Measurements from ENCODE around the gene AMELY.
"Not testable (repeated sequence)": the region's sequence is repeated elsewhere in the genome, so short reads cannot be mapped to it uniquely, and the experiment has no call there.

The AMELY gene

GRCh38 chrY:6907591-6907990 is 4.0 kb downstream of the AMELY start:
- no peaks in the 10 kb centered on the region for H3K4me1 Mint-ChIP-seq
- no peak overlapping the region for H3K27ac Mint-ChIP-seq
- DNase-seq (ENCODE audit: low spot score in 2 of 2) (no peak), ATAC-seq (ENCODE audit: low read depth) (no peak)
- H3K4me3 Mint-ChIP-seq: no peak overlapping the region
- H3K9me3 Mint-ChIP-seq: peaks cover 3% of the 10 kb centered on the region
- no peaks in the 10 kb centered on the region for H3K36me3 Mint-ChIP-seq
- H3K27me3 Mint-ChIP-seq: peaks cover 2% of the 10 kb centered on the region

- not testable (repeated sequence) for ATAC-seq (ENCODE audit: low read depth); H3K27ac Mint-ChIP-seq; H3K9me3 Mint-ChIP-seq; H3K27me3 Mint-ChIP-seq; H3K36me3 Mint-ChIP-seq; DNase-seq (ENCODE audit: low spot score in 2 of 2); H3K4me3 Mint-ChIP-seq; H3K4me1 Mint-ChIP-seq
These were observed 9.4 kb downstream of the AMELY start for GRCh38 chrY:6902116-6902515.

GRCh38 chrY:6895236-6895635 is 16.3 kb downstream of the AMELY start:
- Mint-ChIP-seq H3K27ac (no peak overlapping the region), H3K27me3 (no peaks in the 10 kb centered on the region), H3K4me3 (no peak overlapping the region), H3K9me3 (no peaks in the 10 kb centered on the region), H3K36me3 (no peaks in the 10 kb centered on the region), H3K4me1 (no peaks in the 10 kb centered on the region)
- DNase-seq (ENCODE audit: low spot score in 2 of 2) (no peak), ATAC-seq (ENCODE audit: low read depth) (no peak)

- Mint-ChIP-seq H3K4me1 (no peaks in the 10 kb centered on the region), H3K27me3 (no peaks in the 10 kb centered on the region), H3K4me3 (no peak overlapping the region), H3K27ac (no peak overlapping the region), H3K9me3 (no peaks in the 10 kb centered on the region), H3K36me3 (no peaks in the 10 kb centered on the region)
- DNase-seq (ENCODE audit: low spot score in 2 of 2): no peak
- ATAC-seq (ENCODE audit: low read depth): no peak
These were observed 17.1 kb downstream of the AMELY start for GRCh38 chrY:6894496-6894895.

GRCh38 chrY:6849384-6849783 is 62.2 kb downstream of the AMELY start:
- Mint-ChIP-seq H3K4me1 (no peaks in the 10 kb centered on the region), H3K27me3 (peaks cover 2% of the 10 kb centered on the region), H3K36me3 (no peaks in the 10 kb centered on the region), H3K27ac (no peak overlapping the region), H3K9me3 (peaks cover 5% of the 10 kb centered on the region), H3K4me3 (no peak overlapping the region)
- DNase-seq (ENCODE audit: low spot score in 2 of 2) (no peak), ATAC-seq (ENCODE audit: low read depth) (no peak)

GRCh38 chrY:6842650-6843049 is 68.9 kb downstream of the AMELY start:
- not testable (repeated sequence) for H3K9me3 Mint-ChIP-seq; H3K27ac Mint-ChIP-seq; H3K36me3 Mint-ChIP-seq; ATAC-seq (ENCODE audit: low read depth); H3K27me3 Mint-ChIP-seq; H3K4me1 Mint-ChIP-seq; H3K4me3 Mint-ChIP-seq; DNase-seq (ENCODE audit: low spot score in 2 of 2)

Data from memory B cell (primary cell).